KBM-7 (cell line): ENCODE data around the gene ERMAP.
"Not testable (repeated sequence)": the region's sequence is repeated elsewhere in the genome, so short reads cannot be mapped to it uniquely, and the experiment has no call there.

Experiments used
- DNase-seq: peaks from one replicate; pipeline ENCODE4 v3.0.0-alpha.2; 2015
- in situ Hi-C: fragments of 300-500 bp; cut with MboI; formaldehyde crosslinking; loops from 2 replicates; pipeline ENCODE4 v1.14.3; 2020; ENCODE audit warnings: low sequenced_read_pairs, low pct_unique_long_range_greater_than_20kb, mixed read lengths

ERMAP gene

DNA sequence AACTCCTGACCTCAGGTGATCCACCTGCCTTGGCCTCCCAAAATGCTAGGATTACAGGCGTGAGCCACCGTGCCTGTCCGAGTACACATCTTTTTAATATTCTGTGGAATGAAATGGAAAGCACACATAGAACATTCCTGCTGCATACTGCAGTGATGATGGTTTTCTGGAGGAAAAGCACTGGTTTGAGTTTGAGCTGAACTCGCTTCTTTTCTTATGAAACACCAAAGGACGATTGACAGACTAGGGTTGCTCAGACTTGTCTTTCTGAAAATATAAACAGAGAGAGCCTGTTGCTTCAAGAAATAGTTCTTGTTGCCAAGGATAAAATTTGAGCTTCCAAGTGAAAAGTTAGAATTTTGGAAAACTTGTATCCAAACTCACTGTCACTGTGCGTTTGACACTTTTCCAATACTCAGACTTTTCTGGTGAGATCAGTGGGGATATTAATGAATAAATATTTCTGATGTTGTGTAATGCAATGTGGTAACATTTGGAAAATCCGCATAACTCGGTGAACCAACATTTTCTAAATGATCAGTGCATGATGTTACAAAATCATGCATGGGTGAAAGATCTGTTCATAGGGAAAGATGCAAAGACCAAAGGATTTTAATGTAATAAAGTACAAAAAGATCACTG lies 15.0 kb upstream of the ERMAP start:
- in situ Hi-C loops = no loop called here
- no peak for DNase-seq

DNA sequence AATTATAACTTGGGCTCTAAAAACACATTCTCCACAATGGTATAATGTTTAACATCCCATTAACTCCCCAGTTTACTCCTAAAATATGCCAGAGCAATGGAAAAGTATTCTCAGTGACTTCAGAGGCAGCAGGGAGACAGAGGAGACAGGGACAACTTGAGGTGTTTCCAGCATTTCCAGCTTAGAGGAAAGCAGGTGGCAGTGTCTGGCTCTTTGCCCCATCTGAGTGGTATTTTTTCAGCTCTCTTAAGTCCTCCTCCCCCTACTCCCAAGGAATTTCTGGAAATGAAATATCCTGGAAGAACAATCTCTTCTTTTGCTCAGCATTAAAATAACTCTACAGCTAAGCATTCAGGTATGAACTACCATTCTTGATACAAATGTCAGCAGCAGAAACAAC lies 10.8 kb upstream of the ERMAP start:
- no peak for DNase-seq
- in situ Hi-C loops = no loop called here

DNA sequence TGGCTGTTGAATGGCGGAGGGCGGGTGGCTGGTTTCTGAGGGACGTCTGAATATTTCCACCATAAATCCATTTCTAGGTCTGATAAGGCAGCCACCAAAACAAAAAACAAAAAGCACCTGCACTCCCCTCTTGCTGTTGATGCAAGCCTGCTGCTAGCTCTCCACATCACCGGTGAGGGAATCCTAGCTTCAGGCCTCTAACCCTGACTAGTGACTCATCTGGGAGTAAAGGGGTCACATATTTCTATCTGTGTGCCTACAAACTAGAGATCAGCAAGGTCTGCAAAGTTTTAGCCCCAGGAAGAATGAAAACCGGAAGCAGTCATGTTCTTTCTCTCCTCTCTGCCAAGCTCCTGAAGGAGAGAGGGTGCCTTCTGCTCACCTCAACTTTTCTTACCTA lies 10.3 kb upstream of the ERMAP start:
- in situ Hi-C loops = no loop called here
- DNase-seq = no peak

- DNase-seq = no peak
- in situ Hi-C loops = no loop called here
These were observed 9.8 kb upstream of the ERMAP start for GRCh38 chr1:42807056-42807668.

GRCh38 chr1:42814815-42815214 lies 2.1 kb upstream of the ERMAP start:
- DNase-seq, in situ Hi-C loops: not testable (repeated sequence)

GRCh38 chr1:42815941-42816584 lies 859 bp upstream of the ERMAP start:
- no peak for DNase-seq
- in situ Hi-C loops = no loop called here

DNA sequence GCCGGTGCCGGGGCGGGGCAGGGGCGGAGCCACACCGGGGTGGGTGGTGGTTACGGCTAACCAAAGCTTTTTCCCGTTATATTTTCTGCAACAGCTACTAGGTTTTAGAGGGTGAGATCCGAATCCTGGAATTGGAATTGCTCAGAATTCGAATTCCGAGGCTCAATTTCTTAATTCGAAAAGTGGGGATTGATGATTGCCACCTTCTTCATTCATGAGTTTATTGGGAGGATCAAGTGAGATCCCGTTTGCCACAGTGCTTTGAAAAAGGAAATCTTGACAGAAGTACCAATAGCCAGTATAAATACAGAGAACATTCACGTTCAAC lies 482 bp downstream of the ERMAP start:
- no peak for DNase-seq
- in situ Hi-C loops = no loop called here

- in situ Hi-C loops = no loop called here
These were observed 1.1 kb downstream of the ERMAP start for GRCh38 chr1:42817976-42818375.

DNA sequence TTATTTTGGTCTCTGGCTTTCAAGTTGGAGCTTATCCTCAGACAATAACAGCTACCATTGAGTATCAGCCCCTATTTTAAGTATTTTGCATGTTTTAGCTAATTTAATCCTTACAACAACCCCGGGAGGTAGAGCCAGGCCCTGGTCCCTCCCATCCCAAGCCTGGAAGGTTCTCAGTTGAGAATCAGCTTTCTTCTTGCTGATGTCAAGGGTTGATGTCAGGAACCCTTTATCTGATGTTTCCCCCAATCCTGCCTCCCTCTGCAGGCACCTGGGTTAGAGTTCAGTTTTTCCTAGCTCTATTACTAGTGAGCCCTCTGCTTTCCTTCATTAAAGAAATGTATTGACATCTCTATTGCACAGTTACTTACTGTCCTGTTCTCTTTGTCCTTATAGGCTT lies 3.9 kb downstream of the ERMAP start:
- in situ Hi-C loops = no loop called here
- DNase-seq = no peak

More at GRCh38 chr1:42817976-42818375, 1.1 kb downstream of the ERMAP start:
- DNase-seq = no peak

DNA sequence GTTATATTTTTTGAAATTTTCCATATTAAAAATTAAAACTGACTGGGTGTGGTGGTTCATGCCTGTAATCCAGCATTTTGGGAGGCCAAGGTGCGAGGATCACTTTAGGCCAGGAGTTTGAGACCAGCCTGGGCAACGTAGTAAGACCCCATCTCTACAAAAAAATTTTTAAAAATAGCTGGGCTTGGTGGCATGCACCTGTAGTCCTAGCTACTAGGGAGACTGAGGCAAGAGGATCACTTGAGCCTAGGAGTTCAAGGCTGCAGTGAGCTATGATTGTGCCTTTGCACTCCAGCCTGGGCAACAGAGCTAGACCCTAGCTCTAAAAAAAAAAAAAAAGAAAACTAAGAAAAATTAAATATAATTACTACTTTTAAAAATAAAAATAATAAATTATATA lies 4.8 kb downstream of the ERMAP start:
- in situ Hi-C loops = no loop called here
- no peak for DNase-seq

DNA sequence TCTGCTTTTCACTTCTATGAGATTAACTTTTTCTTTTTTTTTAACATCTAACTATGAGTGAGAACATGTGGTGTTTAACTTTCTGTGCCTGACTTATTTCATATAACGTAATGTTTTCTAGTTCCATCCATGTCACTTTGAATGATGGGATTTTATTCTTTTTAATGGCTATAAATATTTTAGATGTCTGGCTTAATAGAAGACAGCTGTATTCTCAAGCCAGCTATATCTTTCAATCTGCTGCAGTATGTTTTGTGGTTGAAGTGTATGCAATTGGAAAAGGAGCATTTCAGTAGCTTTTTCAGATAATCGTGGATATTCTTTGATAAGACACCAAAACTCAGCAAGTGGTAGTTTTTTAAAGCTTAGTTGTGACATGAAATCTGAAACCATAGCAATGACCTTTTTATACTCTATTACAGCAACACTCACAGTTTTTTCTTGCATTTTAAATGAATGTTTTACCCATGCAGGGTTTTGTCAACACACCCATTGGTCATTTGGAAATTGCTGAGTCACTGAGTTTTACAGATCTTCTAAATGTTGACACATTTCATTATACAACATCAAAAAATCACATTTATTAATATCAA lies 6.0 kb downstream of the ERMAP start:
- in situ Hi-C loops = no loop called here

DNA sequence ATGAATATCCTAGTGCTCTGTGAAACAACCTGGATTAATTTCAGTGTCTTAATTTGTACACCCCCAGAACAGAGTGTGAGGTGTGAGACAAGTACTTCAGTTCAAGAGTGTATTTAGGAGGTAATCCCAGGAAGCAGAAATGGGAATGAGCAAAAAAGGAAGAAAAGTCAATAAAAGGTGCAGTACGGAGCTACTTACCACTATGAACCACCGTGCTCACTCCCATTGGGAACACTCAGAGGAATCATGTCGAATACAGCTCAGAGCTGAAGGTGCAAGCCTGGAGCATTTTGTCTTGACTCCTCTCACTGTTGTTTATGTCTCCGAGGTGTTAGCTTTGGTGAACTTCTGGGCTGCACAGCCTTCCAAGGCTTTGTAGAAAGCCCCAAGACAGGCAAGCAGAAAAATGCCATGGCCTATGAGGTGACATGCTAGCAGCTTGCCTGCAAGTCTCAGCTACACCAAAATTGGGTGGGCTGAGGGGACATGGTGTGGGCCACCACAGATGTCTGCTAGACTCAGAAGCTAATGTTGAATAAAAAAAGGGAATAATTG lies 7.6 kb downstream of the ERMAP start:
- in situ Hi-C loops = no loop called here
- no peak for DNase-seq

More for the DNA sequence above, 6.0 kb downstream of the ERMAP start:
- no peak for DNase-seq

GRCh38 chr1:42825036-42825851 lies 8.3 kb downstream of the ERMAP start:
- in situ Hi-C loops = no loop called here
- no peak for DNase-seq

DNA sequence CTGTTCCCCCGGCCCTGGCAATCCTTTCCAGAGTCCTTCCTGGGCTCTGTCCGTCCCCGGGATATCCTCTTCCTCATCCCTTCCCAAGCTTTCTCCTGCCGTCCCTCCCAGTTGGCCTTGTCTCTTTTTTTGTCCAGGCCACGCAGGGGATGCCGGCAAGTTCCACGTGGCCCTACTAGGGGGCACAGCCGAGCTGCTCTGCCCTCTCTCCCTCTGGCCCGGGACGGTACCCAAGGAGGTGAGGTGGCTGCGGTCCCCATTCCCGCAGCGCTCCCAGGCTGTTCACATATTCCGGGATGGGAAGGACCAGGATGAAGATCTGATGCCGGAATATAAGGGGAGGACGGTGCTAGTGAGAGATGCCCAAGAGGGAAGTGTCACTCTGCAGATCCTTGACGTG lies 13.7 kb downstream of the ERMAP start:
- in situ Hi-C loops = no loop called here
- no peak for DNase-seq

- DNase-seq = no peak
These were observed 14.4 kb downstream of the ERMAP start for GRCh38 chr1:42831273-42831672.

GRCh38 chr1:42832641-42833240 lies 15.8 kb downstream of the ERMAP start:
- in situ Hi-C loops = no loop called here
- no peak for DNase-seq

More at GRCh38 chr1:42831273-42831672, 14.4 kb downstream of the ERMAP start:
- in situ Hi-C loops = no loop called here

DNA sequence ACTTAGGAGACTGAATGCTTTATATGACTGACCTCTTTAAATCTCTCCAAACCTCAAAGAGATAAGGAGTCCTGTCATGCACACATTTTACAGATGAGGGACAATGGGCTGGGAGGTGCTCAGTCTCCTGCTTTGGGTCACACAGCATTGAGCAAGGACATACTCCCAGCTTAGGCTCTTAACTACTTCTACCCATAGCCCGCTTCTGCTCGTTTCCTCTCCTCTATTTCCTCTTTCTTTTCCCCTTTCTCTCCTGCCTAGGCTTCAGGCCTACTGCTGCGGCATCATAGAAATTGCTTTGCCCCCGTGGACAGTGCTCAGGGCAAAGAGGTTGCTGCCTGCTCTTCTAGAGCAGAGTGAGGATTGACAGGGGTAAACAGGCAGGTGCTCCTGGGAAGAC lies 17.1 kb downstream of the ERMAP start:
- DNase-seq = no peak
- in situ Hi-C loops = no loop called here

GRCh38 chr1:42834803-42835202 lies 17.9 kb downstream of the ERMAP start:
- no peak for DNase-seq
- in situ Hi-C loops = no loop called here

DNA sequence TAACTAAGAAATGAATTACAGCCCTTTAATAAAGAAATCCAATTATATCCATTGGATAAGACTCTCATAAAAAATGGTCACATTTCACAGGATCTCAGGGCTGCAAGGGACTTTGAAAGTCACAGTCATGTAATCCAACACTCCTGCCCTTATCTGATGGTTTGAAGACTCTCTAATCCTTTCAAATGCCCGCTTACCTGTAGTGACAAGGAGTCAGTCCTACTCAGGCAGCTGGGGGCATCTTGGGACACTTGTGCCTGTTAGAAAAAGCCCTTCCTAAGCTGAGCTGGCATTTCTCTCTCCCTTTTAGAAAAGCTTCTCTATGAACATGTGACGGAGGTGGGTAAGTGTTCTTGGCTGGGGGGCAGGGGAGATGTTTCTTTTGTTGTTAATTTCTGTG lies 18.5 kb downstream of the ERMAP start:
- no peak for DNase-seq
- in situ Hi-C loops = no loop called here
